GM19351 (cell line): ENCODE measurements around the gene SPRY4.
"Not testable (repeated sequence)": the region's sequence is repeated elsewhere in the genome, so short reads cannot be mapped to it uniquely, and the experiment has no call there.

Experiments used
- ATAC-seq: cut with Tn5 transposase; IDR thresholded peaks from one replicate; pipeline ENCODE4 v1.9.1; 2021; ENCODE audit warnings: mild to moderate bottlenecking, moderate library complexity; ENCODE audit not compliant: unreplicated experiment

Gene SPRY4

GRCh38 chr5:142339781-142340180 is 15.0 kb upstream of the SPRY4 start:
- ATAC-seq, result no peak

DNA sequence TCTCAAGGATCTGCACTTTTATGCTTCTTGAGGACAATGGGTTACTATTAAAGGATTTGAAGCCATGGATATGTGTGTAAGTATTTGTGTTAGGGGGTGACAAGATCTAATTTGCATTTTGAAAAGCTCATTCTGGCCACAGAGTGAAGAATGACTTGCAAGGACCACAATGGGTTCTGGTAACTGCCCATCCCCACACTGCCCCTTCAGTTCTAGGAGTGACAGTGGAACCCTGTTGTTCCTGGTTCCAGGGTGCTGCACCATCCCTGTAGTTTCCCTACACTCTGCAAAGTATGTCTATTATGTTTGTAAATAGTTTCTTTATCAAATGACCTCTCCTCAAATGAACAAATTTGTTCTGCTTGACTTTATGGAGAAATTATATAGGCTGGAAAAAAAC is 9.7 kb upstream of the SPRY4 start:
- no peak for ATAC-seq

DNA sequence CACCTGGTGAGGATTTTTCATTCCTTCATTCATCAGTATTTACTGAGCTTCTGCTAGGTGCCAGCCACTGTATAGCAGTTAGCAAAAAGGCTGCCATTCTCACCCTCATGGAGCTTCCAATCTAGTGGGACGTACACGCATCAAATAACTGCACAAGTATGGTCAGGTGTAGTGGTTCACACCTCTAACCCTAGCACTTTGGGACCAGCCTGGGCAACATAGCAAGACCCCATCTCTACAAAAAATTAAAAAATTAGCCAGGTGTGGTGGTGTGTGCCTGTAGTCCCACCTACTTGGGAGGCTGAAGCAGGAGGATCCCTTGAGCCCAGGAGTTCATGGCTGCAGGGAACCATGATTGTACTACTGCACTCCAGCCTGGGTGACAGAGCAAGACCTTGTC is 8.9 kb upstream of the SPRY4 start:
- ATAC-seq, result not testable (repeated sequence)

GRCh38 chr5:142330444-142330843 is 5.6 kb upstream of the SPRY4 start:
- ATAC-seq, result no peak

DNA sequence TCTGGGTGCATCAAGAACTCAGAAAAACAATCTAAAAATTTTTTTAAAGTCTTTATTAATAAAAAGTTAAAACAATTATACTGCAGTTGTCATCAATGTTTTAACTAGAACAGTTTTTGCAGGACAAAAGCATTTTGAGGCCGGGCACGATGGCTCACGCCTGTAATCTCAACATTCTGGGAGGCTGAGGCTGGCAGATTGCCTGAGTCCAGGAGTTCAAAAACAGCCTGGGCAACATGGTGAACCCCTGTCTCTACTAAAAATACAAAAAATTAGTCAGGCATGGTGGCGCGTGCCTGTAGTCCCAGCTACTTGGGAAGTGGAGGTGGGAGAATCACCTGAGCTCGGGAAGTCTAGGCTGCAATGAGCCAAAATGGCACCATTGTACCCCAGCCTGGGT is 5.2 kb upstream of the SPRY4 start:
- no peak for ATAC-seq

DNA sequence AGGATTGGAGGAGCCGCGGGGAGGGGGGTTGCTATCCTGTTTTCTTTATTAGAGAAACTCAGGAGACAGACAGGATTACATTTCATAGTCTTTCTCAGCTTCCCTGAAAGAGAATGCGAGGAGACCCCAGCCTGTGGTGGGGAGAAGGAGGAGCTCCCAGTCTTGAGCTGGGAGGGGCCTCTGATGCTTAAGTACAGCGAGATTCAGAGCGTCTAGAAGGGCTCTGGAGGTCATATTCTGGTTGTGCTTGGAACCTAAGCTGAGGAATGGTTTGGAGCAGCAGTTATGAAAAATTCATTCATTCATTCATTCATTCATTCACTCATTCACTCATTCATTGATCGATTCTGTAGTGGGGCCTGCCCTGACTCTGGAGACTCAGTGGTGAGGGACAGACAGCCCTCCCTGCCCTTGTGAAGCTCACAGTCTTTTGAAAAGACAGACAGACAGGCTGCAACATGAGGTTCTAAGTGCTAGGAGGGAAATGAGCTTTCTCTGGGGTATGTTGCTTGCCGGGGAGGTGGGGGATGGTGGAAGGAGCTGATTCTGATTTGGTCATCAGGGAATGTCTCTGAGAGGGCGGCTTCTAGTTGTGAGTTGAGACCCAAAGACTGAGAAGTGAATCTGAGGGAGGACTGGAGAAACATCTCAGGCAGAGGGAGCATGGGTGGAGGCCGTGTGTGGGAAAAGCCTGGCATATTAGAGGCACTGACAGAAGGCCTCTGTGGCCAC is 2.5 kb upstream of the SPRY4 start:
- ATAC-seq, result no peak

DNA sequence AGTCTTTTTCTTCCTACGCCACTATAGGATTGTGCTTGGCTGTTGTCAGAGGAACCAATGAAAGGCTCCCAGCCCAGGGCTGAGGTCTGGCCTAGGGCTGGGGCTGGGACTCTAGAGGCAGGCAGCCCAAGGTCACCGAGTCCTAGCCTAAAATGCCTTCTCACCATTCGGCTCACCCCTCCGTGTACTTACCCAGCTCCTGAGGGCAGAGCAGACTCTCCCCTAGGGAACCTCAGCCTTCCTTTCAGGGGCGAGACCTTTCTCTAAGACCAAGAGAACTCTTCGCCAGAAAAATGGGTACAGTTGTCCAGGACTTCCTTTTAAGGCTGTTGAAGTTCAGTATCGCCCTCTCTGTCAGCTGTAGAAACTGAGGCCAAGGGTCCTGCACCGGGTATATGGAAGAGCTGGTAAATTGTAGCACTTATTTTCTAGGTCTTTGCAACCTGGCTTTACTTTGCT is 1.7 kb upstream of the SPRY4 start:
- no peak for ATAC-seq

DNA sequence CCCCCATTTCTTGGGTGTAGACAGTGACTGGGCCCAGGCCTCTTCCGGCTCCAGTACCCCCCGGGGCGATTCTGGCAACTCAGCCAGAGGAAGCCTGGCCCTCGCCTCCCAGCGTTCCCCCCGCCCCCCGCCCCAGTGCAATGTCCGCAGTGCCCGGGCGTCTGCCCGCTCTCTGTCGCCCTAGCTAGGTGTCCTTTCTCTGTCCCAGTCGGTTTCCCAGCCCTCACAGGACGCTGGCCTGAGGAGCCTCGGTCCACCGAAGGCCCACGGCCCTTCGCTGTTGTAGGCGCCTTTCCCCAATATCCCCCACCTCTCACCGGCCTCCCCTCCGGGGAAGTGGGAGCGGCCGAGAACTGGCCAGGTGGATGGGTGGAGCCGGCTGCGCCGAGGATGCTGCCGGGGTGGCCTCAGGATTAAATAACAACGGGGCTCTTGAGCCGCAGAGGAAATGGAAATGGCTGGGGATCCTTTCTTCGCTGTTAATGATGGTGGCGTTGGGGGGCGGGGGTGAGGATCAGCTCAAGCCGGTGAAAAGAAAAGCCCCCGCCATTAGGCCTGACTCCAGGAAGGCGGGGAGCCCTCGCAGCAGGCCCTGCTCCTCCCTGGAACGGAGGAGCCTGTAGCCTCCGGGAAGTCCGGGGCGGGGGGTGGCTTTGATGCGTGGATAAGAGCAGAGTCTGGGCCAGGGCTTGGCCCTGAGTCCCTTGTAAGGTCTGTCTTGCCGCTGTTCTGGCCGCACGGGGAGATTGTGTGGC is 1.1 kb upstream of the SPRY4 start:
- no peak for ATAC-seq

DNA sequence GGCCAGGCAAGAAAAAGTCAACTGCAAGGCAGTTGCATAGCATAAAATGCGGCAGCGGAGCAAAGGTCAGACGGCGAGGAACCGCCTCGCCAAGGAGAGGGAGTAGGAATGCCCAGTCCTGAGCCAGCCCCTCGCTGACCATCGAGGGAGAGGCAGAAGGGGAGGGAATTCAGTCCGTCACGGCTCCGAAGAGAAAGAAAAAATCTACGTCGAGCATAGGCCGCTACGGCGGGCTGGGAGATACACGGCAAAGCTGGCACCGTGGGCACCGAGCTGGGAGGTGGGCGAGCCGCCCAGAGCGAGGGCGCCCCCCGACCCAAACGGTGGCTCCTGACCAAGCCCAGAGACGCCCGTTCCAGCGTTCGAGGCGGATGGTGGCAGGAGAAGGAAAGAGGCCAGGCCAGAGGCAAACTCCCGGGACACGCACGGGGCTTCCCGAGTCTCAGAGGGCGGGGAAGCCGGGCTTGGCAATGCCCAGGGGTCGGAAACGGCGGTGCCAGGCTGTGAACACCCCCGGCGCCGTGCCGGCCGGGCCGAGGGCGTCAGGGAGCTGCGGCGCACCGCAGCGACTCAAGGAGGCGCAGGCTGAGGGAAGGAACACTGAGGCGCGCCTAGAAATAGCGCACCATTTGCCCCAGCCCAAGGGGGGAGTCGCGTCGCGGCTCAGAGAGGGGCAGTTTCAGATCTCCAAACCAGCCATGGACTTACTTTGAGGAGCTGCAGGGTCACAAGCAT is 518 bp downstream of the SPRY4 start:
- ATAC-seq, result peak; percentile 54

DNA sequence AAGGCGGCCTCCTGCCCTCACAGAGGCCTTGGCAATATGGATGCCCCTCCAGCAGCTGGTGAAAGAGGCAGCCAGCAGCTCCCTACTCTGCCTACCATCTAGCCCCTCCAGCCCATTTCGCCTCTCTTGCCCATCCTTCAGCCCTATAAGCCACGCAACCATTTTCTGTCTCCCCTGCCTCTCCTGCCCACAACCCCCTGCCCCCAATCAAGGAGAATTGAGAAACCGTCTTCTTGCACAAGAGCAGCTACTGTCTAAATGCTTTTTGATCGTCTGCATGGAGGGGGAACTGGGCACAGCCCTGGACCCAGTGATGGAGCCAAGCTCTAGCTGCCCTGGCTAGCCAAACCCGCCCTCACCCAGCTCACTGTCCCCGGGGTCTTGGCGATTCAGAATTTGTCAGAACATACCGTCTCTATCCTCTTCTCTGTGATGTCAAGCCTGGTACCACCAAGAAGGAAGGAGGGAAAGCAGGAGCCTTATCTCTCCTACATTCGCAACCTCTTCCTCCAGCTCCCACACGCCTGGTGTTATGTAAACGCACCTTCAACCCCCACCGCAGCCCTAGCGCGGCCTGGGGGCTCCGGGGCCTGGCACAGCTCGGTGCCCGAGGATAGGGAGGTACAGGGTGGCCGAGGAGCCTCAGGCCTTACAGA is 1.2 kb downstream of the SPRY4 start:
- no peak for ATAC-seq

GRCh38 chr5:142322747-142323479 is 1.9 kb downstream of the SPRY4 start:
- ATAC-seq, result no peak

- no peak for ATAC-seq
Measured at GRCh38 chr5:142322403-142322746, 2.4 kb downstream of the SPRY4 start.

GRCh38 chr5:142320851-142321560 is 3.8 kb downstream of the SPRY4 start:
- no peak for ATAC-seq

- no peak for ATAC-seq
Measured at GRCh38 chr5:142320430-142320738, 4.4 kb downstream of the SPRY4 start.

DNA sequence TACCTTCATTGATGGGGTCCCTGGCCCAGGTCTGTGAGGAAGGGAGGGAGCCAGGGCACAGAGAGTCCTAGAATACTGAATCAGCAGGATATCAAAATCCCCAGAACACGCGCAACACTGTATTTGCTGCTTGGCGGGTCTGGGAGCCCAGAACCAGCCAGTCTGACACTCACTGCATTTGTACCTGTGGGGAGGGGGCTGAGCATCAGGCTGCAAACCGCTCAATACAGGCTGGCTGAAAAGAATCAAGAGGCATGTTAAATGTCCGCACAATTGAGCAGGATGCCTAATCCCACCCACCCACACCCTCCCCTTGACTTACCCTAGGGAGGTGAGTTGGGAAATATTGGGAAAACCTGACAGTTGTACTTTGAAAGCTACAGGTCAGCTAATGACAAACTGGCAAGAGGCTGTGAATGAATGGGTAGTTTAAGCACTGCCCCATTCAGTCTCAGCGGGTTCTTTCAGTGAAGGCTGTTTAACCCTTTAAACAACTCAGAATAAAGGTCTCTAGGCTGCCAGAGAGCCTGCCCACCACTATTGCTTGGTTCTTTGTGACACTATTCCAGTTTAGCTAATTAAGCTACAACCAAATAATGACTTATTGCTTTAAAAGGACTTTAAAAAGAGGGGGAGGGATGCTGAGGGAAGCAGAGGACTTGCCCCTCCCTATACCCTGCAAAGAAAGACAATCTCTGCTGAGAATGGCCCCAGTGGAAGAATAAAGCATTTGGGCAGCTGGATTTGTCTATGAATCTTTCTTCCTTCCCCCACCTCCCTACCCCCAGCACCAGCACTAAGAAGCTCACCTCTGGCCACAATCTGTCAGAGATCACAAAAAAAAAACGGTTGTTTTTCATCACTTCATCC is 5.0 kb downstream of the SPRY4 start:
- no peak for ATAC-seq

DNA sequence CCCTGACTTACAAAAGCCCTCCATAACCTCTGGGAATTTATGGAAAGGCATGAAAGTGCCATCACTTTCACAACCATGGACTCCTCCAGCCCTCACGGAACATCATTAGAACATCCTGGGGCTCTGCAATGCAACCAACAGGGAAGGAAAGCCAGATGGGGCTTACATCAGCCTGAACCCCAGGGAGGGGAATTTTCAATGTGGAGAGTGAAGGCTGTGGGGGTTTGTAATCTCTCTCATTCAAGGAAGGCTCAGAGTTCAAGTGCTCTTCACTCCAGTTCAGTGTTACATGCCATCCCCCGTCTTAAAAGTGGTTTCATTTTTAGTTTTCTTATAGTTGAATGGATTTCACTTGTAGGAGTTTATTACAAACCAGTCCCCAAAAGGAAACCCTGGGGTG is 5.7 kb downstream of the SPRY4 start:
- ATAC-seq, result no peak

DNA sequence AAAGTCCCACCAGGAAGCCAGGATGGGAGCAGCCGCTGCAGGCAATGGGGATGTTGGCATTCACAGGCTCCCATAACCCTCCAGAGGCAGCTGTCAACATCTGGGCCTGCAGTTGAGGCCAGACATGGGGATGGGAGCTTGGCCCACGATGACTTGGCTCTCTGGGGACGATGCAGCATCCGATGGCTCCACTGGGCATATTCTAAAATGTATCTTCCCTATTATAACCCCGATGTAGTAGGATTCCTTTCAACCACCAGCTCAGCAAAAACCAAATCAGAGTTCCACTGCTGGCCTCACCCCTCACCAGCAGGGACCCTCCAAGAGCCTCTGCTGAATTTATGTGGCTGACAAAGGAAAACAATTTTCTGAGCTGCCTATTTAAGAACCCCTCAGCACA is 7.1 kb downstream of the SPRY4 start:
- no peak for ATAC-seq

DNA sequence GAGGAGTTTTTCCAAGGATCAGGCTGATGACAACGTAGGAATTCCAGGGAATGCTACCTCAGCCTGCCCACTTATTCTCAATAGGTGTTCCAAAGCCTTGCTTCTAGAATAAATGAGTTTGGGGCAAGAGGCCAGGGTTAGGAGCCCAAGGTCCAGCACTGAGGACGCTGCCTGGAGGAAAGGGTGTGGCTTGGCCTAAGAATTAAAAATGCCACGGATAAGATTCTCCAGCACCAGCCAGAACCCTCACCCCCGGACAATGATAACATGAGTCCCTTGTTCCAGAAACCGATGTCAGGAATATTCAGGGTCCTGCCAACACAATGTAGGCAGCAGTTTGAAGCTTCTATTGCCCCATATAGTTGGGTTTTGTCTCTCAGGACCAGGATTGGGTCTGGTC is 7.6 kb downstream of the SPRY4 start:
- no peak for ATAC-seq

GRCh38 chr5:142316681-142317080 is 8.1 kb downstream of the SPRY4 start:
- no peak for ATAC-seq
